GM13976 (cell line): Measurements from ENCODE around the gene NCOA3.

Source experiments
- DNase-seq: peaks from one replicate; pipeline ENCODE4 v3.0.0; 2012; ENCODE audit warnings: low spot score
- in situ Hi-C: fragments of 300-500 bp; cut with MboI; formaldehyde crosslinking; loops from one replicate; pipeline ENCODE4 v1.12.0; 2022; ENCODE audit warnings: low sequenced_read_pairs, mixed read lengths, inconsistent platforms; ENCODE audit not compliant: unreplicated experiment
- TF ChIP-seq, protein P1 (sequence below): IDR thresholded peaks from 2 replicates; pipeline ENCODE4 v1.5.1; 2012; ENCODE audit warnings: borderline replicate concordance, mild to moderate bottlenecking; ENCODE audit not compliant: insufficient read depth; ENCODE audit errors: extremely low read depth, missing control alignments, control extremely low read depth

The NCOA3 gene

DNA sequence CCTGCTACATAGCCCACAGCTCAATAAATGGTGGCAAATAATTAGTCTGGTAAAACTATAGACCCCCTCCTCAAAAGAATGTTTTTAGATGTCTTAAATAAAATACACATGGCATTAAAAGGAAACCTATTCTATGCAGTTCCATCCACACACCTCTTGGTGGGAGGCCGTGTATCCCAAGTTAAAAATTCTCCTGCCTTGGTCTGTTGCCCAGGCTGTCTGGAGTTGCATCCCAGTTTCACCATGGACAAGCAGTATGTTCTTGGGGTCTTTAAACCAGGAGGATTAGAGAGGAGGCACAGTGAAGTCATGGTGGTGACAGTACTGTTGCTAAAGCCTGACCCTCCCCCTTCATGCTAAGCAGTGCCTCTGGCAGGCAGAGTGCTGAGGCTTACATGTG is 188.0 kb downstream of the NCOA3 start:
- DNase-seq = no peak

DNA sequence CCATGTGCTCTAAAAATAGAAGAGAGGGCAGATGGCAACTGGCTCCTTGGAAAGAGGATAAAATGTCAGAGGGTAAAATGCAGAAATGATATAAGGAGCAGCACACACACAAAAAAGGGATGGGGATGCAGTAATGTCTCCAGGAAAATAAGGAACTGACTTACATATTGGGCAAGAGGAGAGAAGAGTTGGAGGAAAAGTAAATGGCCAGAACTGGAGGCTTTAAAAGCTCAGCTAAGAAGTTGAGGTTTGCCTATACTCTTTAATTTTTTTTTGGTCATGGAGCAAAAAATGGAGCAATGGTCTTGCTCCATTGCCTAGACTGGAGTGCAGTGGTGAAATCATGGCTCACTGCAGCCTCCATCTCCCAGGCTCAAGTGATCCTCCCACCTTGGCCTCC is 189.9 kb downstream of the NCOA3 start:
- no peak for DNase-seq

More for the DNA sequence above, 188.0 kb downstream of the NCOA3 start:
- TF ChIP-seq, protein P1, sequence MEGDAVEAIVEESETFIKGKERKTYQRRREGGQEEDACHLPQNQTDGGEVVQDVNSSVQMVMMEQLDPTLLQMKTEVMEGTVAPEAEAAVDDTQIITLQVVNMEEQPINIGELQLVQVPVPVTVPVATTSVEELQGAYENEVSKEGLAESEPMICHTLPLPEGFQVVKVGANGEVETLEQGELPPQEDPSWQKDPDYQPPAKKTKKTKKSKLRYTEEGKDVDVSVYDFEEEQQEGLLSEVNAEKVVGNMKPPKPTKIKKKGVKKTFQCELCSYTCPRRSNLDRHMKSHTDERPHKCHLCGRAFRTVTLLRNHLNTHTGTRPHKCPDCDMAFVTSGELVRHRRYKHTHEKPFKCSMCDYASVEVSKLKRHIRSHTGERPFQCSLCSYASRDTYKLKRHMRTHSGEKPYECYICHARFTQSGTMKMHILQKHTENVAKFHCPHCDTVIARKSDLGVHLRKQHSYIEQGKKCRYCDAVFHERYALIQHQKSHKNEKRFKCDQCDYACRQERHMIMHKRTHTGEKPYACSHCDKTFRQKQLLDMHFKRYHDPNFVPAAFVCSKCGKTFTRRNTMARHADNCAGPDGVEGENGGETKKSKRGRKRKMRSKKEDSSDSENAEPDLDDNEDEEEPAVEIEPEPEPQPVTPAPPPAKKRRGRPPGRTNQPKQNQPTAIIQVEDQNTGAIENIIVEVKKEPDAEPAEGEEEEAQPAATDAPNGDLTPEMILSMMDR = no peak
- in situ Hi-C loops = loop anchor here (25.0 kb wide), 1 partner anchor 923 kb away; no protein-coding TSS in a partner anchor

DNA sequence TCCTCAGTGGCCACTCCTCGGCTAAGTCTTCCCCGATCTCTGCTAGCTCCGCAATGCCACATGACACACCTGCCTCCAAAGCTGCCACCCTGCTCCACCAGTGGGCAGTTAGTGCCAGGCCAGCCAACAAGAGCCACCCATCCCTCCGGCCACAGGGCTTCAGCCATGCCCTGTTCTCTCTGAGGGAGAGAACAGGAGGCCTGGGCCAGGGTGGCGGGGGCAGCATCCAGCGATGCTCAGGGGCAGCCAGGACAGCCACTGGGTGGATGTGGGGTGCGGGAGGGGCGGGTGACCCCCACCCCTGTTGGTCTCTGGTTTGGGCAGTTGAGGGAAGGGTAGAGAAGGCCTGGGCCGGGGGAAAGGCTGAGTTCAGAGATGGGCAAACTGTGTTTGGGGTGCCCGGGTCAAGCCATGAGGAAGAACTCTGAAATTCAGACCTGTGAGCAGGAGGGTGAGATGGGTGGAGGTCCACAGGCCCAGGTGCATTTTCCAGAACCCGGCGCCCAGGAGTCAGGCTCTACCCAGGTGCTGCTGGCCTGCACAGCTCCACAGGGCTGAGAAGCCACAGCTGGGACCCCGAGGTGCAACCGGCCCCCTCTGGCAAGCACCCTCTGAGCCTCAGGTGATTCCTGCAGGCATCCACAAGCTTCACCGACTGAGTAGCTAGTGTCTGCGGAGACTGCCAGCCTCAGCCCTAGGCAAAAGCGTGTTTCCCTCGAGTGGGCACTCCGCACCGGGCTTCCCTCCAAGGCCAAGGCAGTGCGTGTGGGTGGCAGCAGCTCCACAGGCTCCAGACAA is 192.5 kb downstream of the NCOA3 start:
- TF ChIP-seq, protein P1 = no peak
- in situ Hi-C loops = loop anchor here (25.0 kb wide), 1 partner anchor 918 kb away; no protein-coding TSS in a partner anchor
- no peak for DNase-seq

More for the DNA sequence above, 189.9 kb downstream of the NCOA3 start:
- in situ Hi-C loops = loop anchor here (25.0 kb wide), 1 partner anchor 921 kb away; no protein-coding TSS in a partner anchor
- TF ChIP-seq, protein P1 = no peak

DNA sequence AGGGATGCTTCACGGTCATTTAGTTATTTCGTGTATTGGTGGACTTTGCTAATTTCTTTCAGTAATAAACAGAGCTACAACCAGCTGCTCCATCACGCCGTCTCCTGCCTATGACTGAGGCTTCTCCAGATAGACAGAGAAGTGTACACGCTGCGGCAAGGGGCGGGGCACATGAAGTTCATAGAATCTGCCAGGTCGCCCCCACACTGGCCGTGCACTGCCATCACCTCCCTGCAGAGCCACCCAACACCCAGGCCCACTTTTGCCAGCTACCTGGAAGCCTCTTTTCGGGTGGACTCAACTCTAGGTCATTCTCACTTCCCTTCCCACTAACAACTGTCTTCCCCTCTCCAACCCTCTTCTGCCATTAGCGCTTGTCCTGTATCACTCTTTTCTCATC is 195.2 kb downstream of the NCOA3 start:
- in situ Hi-C loops = loop anchor here (25.0 kb wide), 1 partner anchor 915 kb away; no protein-coding TSS in a partner anchor
- DNase-seq = no peak
- TF ChIP-seq, protein P1 = no peak

DNA sequence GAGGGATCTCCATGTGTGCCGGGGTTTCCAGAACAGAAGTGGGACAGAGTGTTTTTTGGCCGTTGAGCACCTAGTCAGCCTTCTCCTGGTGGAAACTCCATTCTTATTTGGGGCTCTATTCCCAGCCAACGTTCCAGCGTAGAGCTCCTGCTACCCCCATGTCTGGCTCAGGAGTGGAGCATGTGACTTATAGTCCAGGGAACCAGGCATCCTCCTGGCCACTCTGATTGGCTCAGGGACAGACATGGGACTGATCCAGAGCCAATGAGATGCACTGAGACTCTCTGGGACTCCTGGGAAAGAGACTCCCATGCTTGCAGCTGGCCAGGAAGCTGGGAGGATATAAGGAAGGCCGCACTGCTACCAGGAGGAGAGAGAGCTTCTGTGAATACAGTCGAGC is 196.5 kb downstream of the NCOA3 start:
- no peak for DNase-seq
- TF ChIP-seq, protein P1 = no peak
- in situ Hi-C loops = loop anchor here (25.0 kb wide), 1 partner anchor 914 kb away; no protein-coding TSS in a partner anchor

DNA sequence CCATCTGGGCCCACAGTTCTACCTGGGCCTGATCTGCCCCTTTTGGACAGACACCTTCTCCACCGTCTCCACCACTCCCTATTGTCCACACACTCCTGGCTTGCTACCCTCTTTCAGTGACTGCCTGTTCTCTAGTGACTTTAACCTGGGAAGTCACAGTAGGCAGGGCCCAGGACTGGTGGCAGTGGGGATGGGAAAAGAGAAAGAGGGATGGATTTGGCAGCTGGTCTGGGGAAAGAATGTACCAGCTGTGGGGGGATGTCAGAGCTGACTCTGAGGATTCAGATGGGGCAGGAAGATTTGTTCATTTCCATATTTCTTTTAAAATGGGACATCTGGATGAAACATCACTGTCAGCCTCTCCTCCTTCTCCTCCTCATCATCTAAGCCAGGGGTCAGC is 198.1 kb downstream of the NCOA3 start:
- TF ChIP-seq, protein P1 = no peak
- in situ Hi-C loops = loop anchor here (25.0 kb wide), 1 partner anchor 912 kb away; no protein-coding TSS in a partner anchor
- DNase-seq = no peak

DNA sequence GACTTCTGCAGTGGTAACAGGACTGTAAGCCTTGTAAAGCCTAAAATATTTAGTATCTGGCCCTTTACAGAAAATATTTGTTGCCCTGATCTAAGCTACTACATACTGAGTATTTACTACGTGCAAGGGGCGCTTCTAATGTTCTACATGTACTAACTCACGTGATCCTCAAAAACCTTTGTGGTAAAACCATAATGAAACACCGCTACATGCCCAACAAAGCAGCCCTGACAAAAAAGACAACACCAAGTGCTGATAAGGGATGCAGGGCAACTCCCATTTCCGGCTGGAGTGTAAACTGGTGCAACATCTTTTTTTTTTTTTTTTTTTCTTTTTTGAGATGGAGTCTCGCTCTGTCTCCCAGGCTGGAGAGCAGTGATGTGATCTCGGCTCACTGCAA is 198.6 kb downstream of the NCOA3 start:
- no peak for DNase-seq
- in situ Hi-C loops = no loop called here
- TF ChIP-seq, protein P1 = no peak
